MV-4-11 (cell line): ENCODE results near the gene LRRC63.
A peak's percentile ranks its signal among the peaks of the same experiment; 100 is the strongest.
"Not testable (repeated sequence)": the region's sequence is repeated elsewhere in the genome, so short reads cannot be mapped to it uniquely, and the experiment has no call there.

Source experiments
- DNase-seq: peaks from one replicate; lab custom pipeline; 2025; lab: John Stamatoyannopoulos, UW

Gene LRRC63

GRCh38 chr13:46181840-46182490 is 29.8 kb upstream of the LRRC63 start, which contains the start of gene LCP1:
TSS of gene LCP1 (minus strand) at chr13:46182177. CDS start at chr13:46159662, 22,515 bp downstream.
- peak; percentile 88 for DNase-seq

- DNase-seq = no peak
Observed at GRCh38 chr13:46182491-46182877, 29.2 kb upstream of the LRRC63 start.

GRCh38 chr13:46183018-46183946 is 28.4 kb upstream of the LRRC63 start:
- DNase-seq = peak; percentile 11

GRCh38 chr13:46184277-46184699 is 27.4 kb upstream of the LRRC63 start:
- DNase-seq = peak; percentile 60

GRCh38 chr13:46185634-46186033 is 26.1 kb upstream of the LRRC63 start:
- no peak for DNase-seq

- DNase-seq = peak; percentile 75
Observed at GRCh38 chr13:46192412-46192811, 19.3 kb upstream of the LRRC63 start.

GRCh38 chr13:46195016-46195415 is 16.7 kb upstream of the LRRC63 start:
- no peak for DNase-seq

GRCh38 chr13:46197299-46198048 is 14.3 kb upstream of the LRRC63 start:
- DNase-seq = peak; percentile 63

GRCh38 chr13:46198696-46199193 is 13.0 kb upstream of the LRRC63 start:
- no peak for DNase-seq

- DNase-seq = no peak
Observed at GRCh38 chr13:46202188-46202795, 9.4 kb upstream of the LRRC63 start.

GRCh38 chr13:46202966-46203365 is 8.8 kb upstream of the LRRC63 start:
- no peak for DNase-seq

GRCh38 chr13:46206143-46206542 is 5.6 kb upstream of the LRRC63 start:
- DNase-seq = no peak

- DNase-seq = no peak
Observed at GRCh38 chr13:46207828-46208227, 3.9 kb upstream of the LRRC63 start.

- DNase-seq = no peak
Observed at GRCh38 chr13:46210362-46211083, 1.2 kb upstream of the LRRC63 start.

- DNase-seq = peak; percentile 36
Observed at GRCh38 chr13:46211116-46211482, 629 bp upstream of the LRRC63 start.

GRCh38 chr13:46213242-46213641 is 1.5 kb downstream of the LRRC63 start:
- DNase-seq = no peak

GRCh38 chr13:46214741-46215140 is 3.0 kb downstream of the LRRC63 start:
- not testable (repeated sequence) for DNase-seq

GRCh38 chr13:46220234-46220633 is 8.5 kb downstream of the LRRC63 start:
- peak; percentile 9 for DNase-seq

- no peak for DNase-seq
Observed at GRCh38 chr13:46229251-46229650, 17.5 kb downstream of the LRRC63 start.

GRCh38 chr13:46232281-46232680 is 20.6 kb downstream of the LRRC63 start:
- no peak for DNase-seq

GRCh38 chr13:46235286-46235685 is 23.6 kb downstream of the LRRC63 start:
- DNase-seq = no peak
